Testis (tissue), 3 donors: ENCODE data around the gene AGAP1. TPM values are rescaled to one million over a fixed set of nuclear protein-coding genes. Genes with fewer than 3 reads are reported as not detected.

Experiments
- DNase-seq: peaks from one replicate; pipeline ENCODE4 v3.0.0-alpha.2; 2019
- H3K27ac ChIP-seq, 2 donors: fragments of 200-600 bp; sonication (generic); one replicate each; pipeline ENCODE4 v1.5.1; 2019
- H3K27me3 ChIP-seq: fragments of 200-600 bp; sonication (generic); one replicate; pipeline ENCODE4 v1.5.1; 2019
- H3K36me3 ChIP-seq: fragments of 200-600 bp; sonication (generic); one replicate; pipeline ENCODE4 v1.5.1; 2017; ENCODE audit warnings: low read depth; ENCODE audit errors: missing control alignments
- H3K4me1 ChIP-seq: fragments of 200-600 bp; sonication (generic); one replicate; pipeline ENCODE4 v1.5.1; 2019
- H3K4me3 ChIP-seq, 2 donors: fragments of 200-600 bp; sonication (generic); one replicate each; pipeline ENCODE4 v1.5.1; 2017 to 2019
- H3K9me3 ChIP-seq: fragments of 200-600 bp; sonication (generic); one replicate; pipeline ENCODE4 v1.5.1; 2017
- POLR2A ChIP-seq: fragments of 450-650 bp; IDR thresholded peaks from one replicate; pipeline ENCODE4 v1.6.1; 2017; ENCODE audit warnings: antibody characterized with exemption, mild to moderate bottlenecking, moderate library complexity
- WGBS, 2 donors: methylation state at CpG; one replicate each; pipeline ENCODE4 v1.1.5; 2018; 5-methylcytosine and 5-hydroxymethylcytosine counted together
- intact Hi-C: fragments of 100-400 bp; cut with DNase I; formaldehyde crosslinking; loops from one replicate; pipeline ENCODE4 v1.15.1; 2023; ENCODE audit warnings: low total_unique reads
- polyA plus RNA-seq: library from polyadenylated mRNA; stranded (reverse); fragments of 350-450 nt; fragmentation: Illumina TruSeq; extraction: RNeasy Lipid Tissue Mini Kit (QIAGEN cat#74804); gene quantifications from one replicate; pipeline ENCODE4 v1.2.3, GENCODE V29; 2014; ENCODE audit warnings: low read depth, low replicate concordance; ENCODE audit not compliant: insufficient read depth
- total RNA-seq, 2 donors: library from RNA; depleted of rRNA; stranded (reverse); fragments of >200 nt; gene quantifications; one replicate each; pipeline ENCODE4 v1.2.3, GENCODE V29; 2016
- TF ChIP-seq, protein P1 (sequence below), 3 experiments: fragments of 450-650 bp in 2 of 3; fragments of 200-600 bp in 1 of 3; sonication (generic) in 1 of 3; IDR thresholded peaks; one replicate each; pipeline ENCODE4 v1.5.1; 2016 to 2019; ENCODE audit warnings: antibody characterized with exemption in 3 of 3, mild to moderate bottlenecking in 2 of 3, moderate library complexity in 1 of 3

The AGAP1 gene
- total and polyA plus RNA-seq, 3 donors from 2014 or later = 21.4 to 45.5 (median 40.7) TPM

DNA sequence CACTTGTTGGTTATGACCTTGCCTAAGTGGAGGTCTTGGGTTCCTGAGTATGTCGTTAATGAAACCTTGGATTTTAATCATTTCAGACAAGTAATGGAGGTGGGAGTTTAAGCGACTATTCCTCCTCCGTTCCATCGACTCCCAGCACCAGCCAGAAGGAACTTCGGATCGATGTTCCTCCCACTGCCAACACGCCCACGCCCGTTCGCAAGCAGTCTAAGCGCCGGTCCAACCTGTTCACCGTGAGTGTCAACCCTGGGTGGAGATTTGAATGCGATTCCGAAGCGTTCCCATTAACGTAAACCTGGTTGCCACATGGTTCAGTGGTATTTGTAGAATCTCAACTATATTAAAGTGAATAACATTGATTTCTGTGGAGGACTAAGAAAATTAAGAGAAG lies 305.4 kb downstream of the AGAP1 start:
- Histone ChIP-seq H3K27ac (no peak overlapping the region), H3K4me1 (no peaks in the 10 kb centered on the region), H3K27me3 (no peaks in the 10 kb centered on the region), H3K36me3 (no peaks in the 10 kb centered on the region), H3K4me3 (no peak overlapping the region), H3K9me3 (no peaks in the 10 kb centered on the region)
- intact Hi-C loops = no loop called here
- WGBS, 2 donors = 88 to 90% methylated on average over 17 of the region's 17 CpGs
- TF ChIP-seq, protein P1, sequence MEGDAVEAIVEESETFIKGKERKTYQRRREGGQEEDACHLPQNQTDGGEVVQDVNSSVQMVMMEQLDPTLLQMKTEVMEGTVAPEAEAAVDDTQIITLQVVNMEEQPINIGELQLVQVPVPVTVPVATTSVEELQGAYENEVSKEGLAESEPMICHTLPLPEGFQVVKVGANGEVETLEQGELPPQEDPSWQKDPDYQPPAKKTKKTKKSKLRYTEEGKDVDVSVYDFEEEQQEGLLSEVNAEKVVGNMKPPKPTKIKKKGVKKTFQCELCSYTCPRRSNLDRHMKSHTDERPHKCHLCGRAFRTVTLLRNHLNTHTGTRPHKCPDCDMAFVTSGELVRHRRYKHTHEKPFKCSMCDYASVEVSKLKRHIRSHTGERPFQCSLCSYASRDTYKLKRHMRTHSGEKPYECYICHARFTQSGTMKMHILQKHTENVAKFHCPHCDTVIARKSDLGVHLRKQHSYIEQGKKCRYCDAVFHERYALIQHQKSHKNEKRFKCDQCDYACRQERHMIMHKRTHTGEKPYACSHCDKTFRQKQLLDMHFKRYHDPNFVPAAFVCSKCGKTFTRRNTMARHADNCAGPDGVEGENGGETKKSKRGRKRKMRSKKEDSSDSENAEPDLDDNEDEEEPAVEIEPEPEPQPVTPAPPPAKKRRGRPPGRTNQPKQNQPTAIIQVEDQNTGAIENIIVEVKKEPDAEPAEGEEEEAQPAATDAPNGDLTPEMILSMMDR (IDR thresholded peaks at IDR 0.05) = no peak
- no peak for DNase-seq

DNA sequence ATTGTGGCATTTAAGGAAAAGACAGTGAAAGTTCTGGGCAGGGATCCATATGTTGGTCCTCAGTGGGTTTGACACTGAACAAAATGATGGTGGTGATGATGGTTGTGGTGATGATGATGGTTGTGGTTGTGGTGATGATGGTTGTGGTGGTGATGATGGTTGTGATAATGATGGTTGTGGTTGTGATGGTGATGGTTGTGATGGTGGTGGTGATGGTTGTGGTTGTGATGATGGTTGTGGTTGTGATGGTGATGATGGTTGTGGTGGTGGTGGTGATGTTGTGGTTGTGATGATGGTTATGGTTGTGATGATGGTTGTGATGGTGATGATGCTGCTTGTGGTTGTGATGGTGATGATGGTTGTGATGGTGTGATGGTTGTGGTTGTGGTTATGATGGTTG lies 308.7 kb downstream of the AGAP1 start:
- TF ChIP-seq POLR2A = no peak
- TF ChIP-seq, protein P1 (IDR thresholded peaks at IDR 0.05) = no peak
- Histone ChIP-seq H3K36me3 (peaks cover 3% of the 10 kb centered on the region), H3K27me3 (no peaks in the 10 kb centered on the region), H3K4me1 (no peaks in the 10 kb centered on the region), H3K27ac (no peak overlapping the region), H3K4me3 (no peak overlapping the region), H3K9me3 (no peaks in the 10 kb centered on the region)
- intact Hi-C loops = no loop called here
- no peak for DNase-seq

DNA sequence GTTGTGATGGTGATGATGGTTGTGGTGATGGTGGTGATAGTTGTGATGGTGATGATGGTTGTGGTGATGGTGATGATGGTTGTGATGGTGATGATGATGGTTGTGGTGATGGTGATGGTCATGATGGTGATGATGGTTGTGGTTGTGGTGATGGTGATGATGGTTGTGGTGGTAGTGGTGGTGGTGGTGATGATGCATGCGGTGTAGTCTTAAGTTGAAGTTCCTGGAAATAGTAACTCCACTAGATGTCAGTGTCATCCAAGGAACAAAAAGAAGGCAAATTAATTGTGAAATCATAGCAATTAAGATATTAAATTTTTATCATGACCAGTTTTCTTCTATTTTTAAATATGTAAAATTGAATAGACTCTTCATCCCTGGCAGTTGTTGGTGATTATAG lies 309.2 kb downstream of the AGAP1 start:
- TF ChIP-seq, protein P1 (IDR thresholded peaks at IDR 0.05) = no peak
- TF ChIP-seq POLR2A = no peak
- Histone ChIP-seq H3K27me3 (no peaks in the 10 kb centered on the region), H3K36me3 (peaks cover 3% of the 10 kb centered on the region), H3K4me3 (no peak overlapping the region), H3K9me3 (no peaks in the 10 kb centered on the region), H3K27ac (no peak overlapping the region), H3K4me1 (no peaks in the 10 kb centered on the region)
- no peak for DNase-seq
- WGBS, 2 donors = 92 to 100% methylated on average over 1 of the region's 1 CpG
- intact Hi-C loops = no loop called here

DNA sequence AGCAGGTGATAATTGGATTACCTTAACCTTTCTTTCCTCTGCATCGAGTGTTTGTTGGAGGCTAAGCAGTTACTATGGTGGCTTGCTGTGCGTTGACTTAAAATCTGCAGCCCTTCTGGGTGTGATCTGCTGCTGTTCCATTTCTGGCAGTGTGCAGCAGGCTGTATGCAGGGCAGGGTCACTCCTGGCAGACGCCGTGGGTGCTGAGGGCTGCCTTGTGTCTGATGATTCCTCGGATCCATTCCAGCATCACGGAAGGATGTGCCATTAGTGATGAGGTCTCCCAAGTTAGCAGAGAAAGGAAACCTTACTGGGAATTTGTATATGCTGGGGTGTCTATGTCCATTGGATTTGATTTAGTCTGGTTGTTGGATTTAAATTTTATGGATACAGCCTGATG lies 310.8 kb downstream of the AGAP1 start:
- Histone ChIP-seq H3K4me3 (no peak overlapping the region), H3K4me1 (no peaks in the 10 kb centered on the region), H3K9me3 (no peaks in the 10 kb centered on the region), H3K27ac (no peak overlapping the region), H3K27me3 (no peaks in the 10 kb centered on the region), H3K36me3 (peaks cover 3% of the 10 kb centered on the region)
- TF ChIP-seq, protein P1 (IDR thresholded peaks at IDR 0.05) = no peak
- no peak for TF ChIP-seq POLR2A
- 86 to 92% methylated on average over 6 of the region's 6 CpGs for WGBS, 2 donors
- intact Hi-C loops = no loop called here
- DNase-seq = no peak

DNA sequence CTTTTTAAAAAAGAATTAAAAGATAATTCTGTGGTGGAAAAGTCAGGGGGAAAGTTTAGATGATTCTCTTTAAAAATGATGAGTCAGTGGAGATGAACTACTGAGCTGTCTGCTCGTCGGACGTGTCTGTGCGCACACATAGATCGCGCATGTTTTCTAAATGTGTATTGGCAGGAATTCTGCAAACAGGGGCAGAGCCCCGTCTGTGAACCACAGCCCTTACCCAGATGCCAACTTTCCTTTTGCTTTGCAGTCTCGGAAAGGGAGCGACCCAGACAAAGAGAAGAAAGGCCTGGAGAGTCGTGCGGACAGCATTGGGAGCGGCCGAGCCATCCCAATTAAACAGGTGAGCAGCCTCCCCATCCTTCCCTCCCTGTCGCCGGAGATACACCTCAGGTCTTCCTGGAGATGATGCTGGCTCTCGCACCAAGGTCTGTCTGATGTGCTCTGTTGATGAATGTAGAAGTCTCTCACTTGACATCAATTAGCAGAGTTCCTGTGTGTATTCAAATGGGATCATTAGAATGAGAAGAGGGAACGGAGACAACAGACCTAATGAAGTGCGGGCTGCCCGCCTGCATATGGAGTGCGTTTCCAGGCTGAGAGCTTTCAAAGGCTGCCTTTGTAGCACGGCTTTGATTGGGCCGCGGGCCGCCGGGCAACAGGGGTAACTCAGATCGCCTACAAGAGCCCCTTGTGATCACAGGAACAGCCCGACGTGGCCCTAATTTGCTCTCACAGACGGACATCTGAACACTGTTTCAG lies 313.3 kb downstream of the AGAP1 start:
- H3K36me3 ChIP-seq = peaks cover 3% of the 10 kb centered on the region
- DNase-seq = no peak
- no peaks in the 10 kb centered on the region for H3K4me1 ChIP-seq
- H3K4me3 ChIP-seq = no peak overlapping the region
- TF ChIP-seq, protein P1 (IDR thresholded peaks at IDR 0.05) = no peak
- no peak for TF ChIP-seq POLR2A
- no peak overlapping the region for H3K27ac ChIP-seq
- H3K9me3 ChIP-seq = no peaks in the 10 kb centered on the region
- intact Hi-C loops = no loop called here
- 86 to 92% methylated on average over 29 of the region's 29 CpGs for WGBS, 2 donors
- no peaks in the 10 kb centered on the region for H3K27me3 ChIP-seq
